GM18505 (cell line): ENCODE results near the gene PRKAA1.

Experiments used
- ATAC-seq: cut with Tn5 transposase; IDR thresholded peaks from one replicate; pipeline ENCODE4 v1.9.1; 2021; ENCODE audit not compliant: unreplicated experiment
- POLR2A ChIP-seq: IDR thresholded peaks from 4 replicates; pipeline ENCODE4 v1.6.1; 2011; ENCODE audit warnings: borderline replicate concordance; ENCODE audit not compliant: insufficient read depth, insufficient read length; ENCODE audit errors: extremely low read depth

Gene PRKAA1

GRCh38 chr5:40780858-40781257 is 17.3 kb downstream of the PRKAA1 start:
- ATAC-seq: no peak

GRCh38 chr5:40780199-40780598 is 18.0 kb downstream of the PRKAA1 start:
- TF ChIP-seq POLR2A: no peak
- no peak for ATAC-seq

More at GRCh38 chr5:40780858-40781257, 17.3 kb downstream of the PRKAA1 start:
- TF ChIP-seq POLR2A: no peak

- TF ChIP-seq POLR2A: no peak
- no peak for ATAC-seq
Observed at GRCh38 chr5:40779561-40779960, 18.6 kb downstream of the PRKAA1 start.

GRCh38 chr5:40778133-40778532 is 20.0 kb downstream of the PRKAA1 start:
- ATAC-seq: no peak
- no peak for TF ChIP-seq POLR2A

GRCh38 chr5:40776658-40776977 is 21.6 kb downstream of the PRKAA1 start:
- no peak for ATAC-seq
- no peak for TF ChIP-seq POLR2A

GRCh38 chr5:40775846-40776657 is 22.1 kb downstream of the PRKAA1 start:
- TF ChIP-seq POLR2A: no peak
- ATAC-seq: no peak

- TF ChIP-seq POLR2A: no peak
- no peak for ATAC-seq
Observed at GRCh38 chr5:40775085-40775845, 22.9 kb downstream of the PRKAA1 start.

- no peak for ATAC-seq
Observed at GRCh38 chr5:40774623-40775022, 23.6 kb downstream of the PRKAA1 start.

GRCh38 chr5:40770764-40771163 is 27.4 kb downstream of the PRKAA1 start:
- ATAC-seq: no peak
- no peak for TF ChIP-seq POLR2A

More at GRCh38 chr5:40774623-40775022, 23.6 kb downstream of the PRKAA1 start:
- no peak for TF ChIP-seq POLR2A

GRCh38 chr5:40762705-40763104 is 35.5 kb downstream of the PRKAA1 start:
- no peak for TF ChIP-seq POLR2A
- no peak for ATAC-seq

GRCh38 chr5:40757400-40757799 is 40.8 kb downstream of the PRKAA1 start:
- TF ChIP-seq POLR2A: no peak
- no peak for ATAC-seq

- TF ChIP-seq POLR2A: peak; percentile 6
- ATAC-seq: peak; percentile 84
Observed at GRCh38 chr5:40755407-40756365, 42.5 kb downstream of the PRKAA1 start, which contains the start of gene TTC33. Gene TTC33, minus strand, starts transcription at chr5:40755961. Its CDS starts 8,943 bp downstream, at chr5:40747018.

GRCh38 chr5:40755093-40755406 is 43.1 kb downstream of the PRKAA1 start:
- TF ChIP-seq POLR2A: no peak
- ATAC-seq: peak; percentile 77
